HG02763 (cell line): ENCODE data around the gene TPRN.

Experiments used
- ATAC-seq: cut with Tn5 transposase; IDR thresholded peaks from one replicate; pipeline ENCODE4 v1.9.1; 2021; ENCODE audit warnings: mild to moderate bottlenecking, moderate library complexity; ENCODE audit not compliant: unreplicated experiment

TPRN gene

GRCh38 chr9:137175345-137175961 is 25.1 kb downstream of the TPRN start:
- no peak for ATAC-seq

GRCh38 chr9:137174722-137175293 is 25.7 kb downstream of the TPRN start:
- ATAC-seq: no peak

- no peak for ATAC-seq
Measured at GRCh38 chr9:137173796-137174664, 26.5 kb downstream of the TPRN start.

GRCh38 chr9:137172901-137173795 is 27.4 kb downstream of the TPRN start:
- ATAC-seq: no peak

GRCh38 chr9:137171149-137171900 is 29.2 kb downstream of the TPRN start:
- ATAC-seq: no peak

GRCh38 chr9:137170486-137171148 is 29.9 kb downstream of the TPRN start:
- ATAC-seq: no peak

- ATAC-seq: no peak
Measured at GRCh38 chr9:137169896-137170358, 30.6 kb downstream of the TPRN start, which contains the start of gene LRRC26. LRRC26 (minus strand) TSS chr9:137170051; CDS start chr9:137169943, 108 bp downstream.

GRCh38 chr9:137168904-137169856 is 31.4 kb downstream of the TPRN start:
- ATAC-seq: no peak

- no peak for ATAC-seq
Measured at GRCh38 chr9:137168573-137168903, 32.0 kb downstream of the TPRN start.

GRCh38 chr9:137167747-137168572 is 32.6 kb downstream of the TPRN start:
- no peak for ATAC-seq

GRCh38 chr9:137167277-137167746 is 33.2 kb downstream of the TPRN start:
- ATAC-seq: no peak

- no peak for ATAC-seq
Measured at GRCh38 chr9:137166380-137167229, 33.9 kb downstream of the TPRN start.

- ATAC-seq: no peak
Measured at GRCh38 chr9:137165250-137165836, 35.2 kb downstream of the TPRN start.

- no peak for ATAC-seq
Measured at GRCh38 chr9:137164370-137165249, 35.9 kb downstream of the TPRN start.

- ATAC-seq: no peak
Measured at GRCh38 chr9:137163805-137164204, 36.7 kb downstream of the TPRN start.
